Karpas-422 (cell line): ENCODE data around the gene TEX264. TPM values are rescaled to one million over a fixed set of nuclear protein-coding genes. Genes with fewer than 3 reads are reported as not detected.
A peak's percentile ranks its signal among the peaks of the same experiment; 100 is the strongest.
"Not testable (repeated sequence)": the region's sequence is repeated elsewhere in the genome, so short reads cannot be mapped to it uniquely, and the experiment has no call there.

Experiments used
- DNase-seq: peaks from one replicate; pipeline ENCODE4 v3.0.0-alpha.2; 2015
- H2AFZ ChIP-seq: fragments of 200-600 bp; sonication (generic); 2 replicates; pipeline ENCODE4 v1.6.1; 2014; ENCODE audit warnings: antibody characterized with exemption, low read length, mixed read lengths
- H3K27ac ChIP-seq: fragments of 200-600 bp; sonication (generic); 2 replicates; pipeline ENCODE4 v1.5.1; 2014; ENCODE audit warnings: mild to moderate bottlenecking, low read length, moderate library complexity
- H3K27me3 ChIP-seq: fragments of 200-600 bp; sonication (generic); 2 replicates; pipeline ENCODE4 v1.6.1; 2014; ENCODE audit warnings: low read length, mixed read lengths
- H3K36me3 ChIP-seq: fragments of 200-600 bp; sonication (generic); 2 replicates; pipeline ENCODE4 v1.6.1; 2014; ENCODE audit warnings: low read length, mixed read lengths; ENCODE audit not compliant: insufficient read depth
- H3K4me1 ChIP-seq: fragments of 200-600 bp; sonication (generic); 2 replicates; pipeline ENCODE4 v1.6.1; 2014; ENCODE audit warnings: mild to moderate bottlenecking, low read length, mixed read lengths
- H3K4me2 ChIP-seq: fragments of 200-600 bp; sonication (generic); 2 replicates; pipeline ENCODE4 v1.6.1; 2014; ENCODE audit warnings: low read length, low read depth, mild to moderate bottlenecking; ENCODE audit not compliant: poor library complexity, severe bottlenecking
- H3K4me3 ChIP-seq: fragments of 200-600 bp; sonication (generic); 2 replicates; pipeline ENCODE4 v1.5.1; 2014; ENCODE audit warnings: mild to moderate bottlenecking, antibody characterized with exemption, low read length, mixed read lengths
- H3K79me2 ChIP-seq: fragments of 200-600 bp; sonication (generic); 2 replicates; pipeline ENCODE4 v1.6.1; 2014; ENCODE audit warnings: mild to moderate bottlenecking, low read length, mixed read lengths
- H3K9ac ChIP-seq: fragments of 200-600 bp; sonication (generic); 2 replicates; pipeline ENCODE4 v1.6.0; 2014; ENCODE audit warnings: low read length
- H3K9me2 ChIP-seq: fragments of 200-600 bp; sonication (generic), shearing (Covaris generic); replicated peaks from 2 replicates; pipeline ENCODE4 v1.6.0; 2014; ENCODE audit warnings: mild to moderate bottlenecking, low read length, moderate library complexity; ENCODE audit not compliant: insufficient read depth
- H3K9me3 ChIP-seq: fragments of 300-700, 200-600 bp; sonication (generic); 2 replicates; pipeline ENCODE4 v1.6.1; 2014; ENCODE audit warnings: low read length, mixed read lengths
- H4K20me1 ChIP-seq: fragments of 200-600 bp; sonication (generic); 2 replicates; pipeline ENCODE4 v1.6.1; 2014; ENCODE audit warnings: mild to moderate bottlenecking, antibody characterized with exemption, low read length, low read depth; ENCODE audit not compliant: insufficient read depth
- small RNA-seq: library from RNA; depleted of rRNA; stranded (forward); fragments of <200 nt; gene quantifications from one replicate; pipeline ENCODE3, GENCODE V24; 2014
- total RNA-seq: library from RNA; depleted of rRNA; stranded (reverse); fragments of >200 nt; shearing (Covaris generic); gene quantifications from 2 replicates; pipeline ENCODE4 v1.2.3, GENCODE V29; 2014; ENCODE audit warnings: low replicate concordance; rRNA removed

TEX264 gene
- total RNA-seq, 1 experiment from 2014 or later, result 63.0 TPM

GRCh38 chr3:51742978-51743377, 71.9 kb downstream of the TEX264 start:
- not testable (repeated sequence) for H3K4me3 ChIP-seq, H3K27ac ChIP-seq, H3K4me1 ChIP-seq, H3K9me3 ChIP-seq, H4K20me1 ChIP-seq, H3K36me3 ChIP-seq, H3K9me2 ChIP-seq, H3K4me2 ChIP-seq, H3K9ac ChIP-seq, H3K27me3 ChIP-seq, H2AFZ ChIP-seq, H3K79me2 ChIP-seq
- peak; percentile 65 for DNase-seq

GRCh38 chr3:51747840-51748239, 76.8 kb downstream of the TEX264 start:
- no peaks in the 10 kb centered on the region for H3K27me3 ChIP-seq
- no peaks in the 10 kb centered on the region for H3K9me2 ChIP-seq
- H3K4me3 ChIP-seq, result no peak overlapping the region
- DNase-seq, result no peak
- no peaks in the 10 kb centered on the region for H3K79me2 ChIP-seq
- no peak overlapping the region for H2AFZ ChIP-seq
- H3K9ac ChIP-seq, result no peak overlapping the region
- no peaks in the 10 kb centered on the region for H3K4me1 ChIP-seq
- no peaks in the 10 kb centered on the region for H3K9me3 ChIP-seq
- H4K20me1 ChIP-seq, result no peaks in the 10 kb centered on the region
- no peak overlapping the region for H3K4me2 ChIP-seq
- H3K27ac ChIP-seq, result no peak overlapping the region
- H3K36me3 ChIP-seq, result no peaks in the 10 kb centered on the region

GRCh38 chr3:51748327-51748726, 77.3 kb downstream of the TEX264 start:
- Histone ChIP-seq H3K27me3 (no peaks in the 10 kb centered on the region), H3K79me2 (no peaks in the 10 kb centered on the region), H3K4me2 (no peak overlapping the region), H3K27ac (no peak overlapping the region), H3K36me3 (no peaks in the 10 kb centered on the region), H4K20me1 (no peaks in the 10 kb centered on the region), H3K9ac (no peak overlapping the region), H2AFZ (no peak overlapping the region), H3K9me2 (no peaks in the 10 kb centered on the region), H3K4me3 (no peak overlapping the region), H3K9me3 (no peaks in the 10 kb centered on the region), H3K4me1 (no peaks in the 10 kb centered on the region)
- no peak for DNase-seq

- Histone ChIP-seq H3K4me2 (no peak overlapping the region), H3K27me3 (no peaks in the 10 kb centered on the region), H3K9me3 (no peaks in the 10 kb centered on the region), H3K36me3 (no peaks in the 10 kb centered on the region), H3K4me3 (no peak overlapping the region), H3K9me2 (no peaks in the 10 kb centered on the region), H3K27ac (no peak overlapping the region), H3K9ac (no peak overlapping the region), H2AFZ (no peak overlapping the region), H3K4me1 (no peaks in the 10 kb centered on the region), H3K79me2 (no peaks in the 10 kb centered on the region), H4K20me1 (no peaks in the 10 kb centered on the region)
- no peak for DNase-seq
Observed at GRCh38 chr3:51750878-51751277, 79.8 kb downstream of the TEX264 start.

GRCh38 chr3:51751287-51751686, 80.2 kb downstream of the TEX264 start:
- Histone ChIP-seq H3K79me2 (no peaks in the 10 kb centered on the region), H3K9ac (no peak overlapping the region), H3K27me3 (no peaks in the 10 kb centered on the region), H3K4me1 (no peaks in the 10 kb centered on the region), H3K9me2 (no peaks in the 10 kb centered on the region), H3K36me3 (no peaks in the 10 kb centered on the region), H3K4me3 (no peak overlapping the region), H3K27ac (no peak overlapping the region), H2AFZ (no peak overlapping the region), H4K20me1 (no peaks in the 10 kb centered on the region), H3K9me3 (no peaks in the 10 kb centered on the region), H3K4me2 (no peak overlapping the region)
- no peak for DNase-seq

Small RNA genes lying within 50 kb of the gene (small RNA-seq; reads per million reads assigned to genes)
- gene RNA5SP132, result 367 reads per million, percentile 99 among the genes with 10 or more reads in this experiment

Other genes starting within 250 kb of the TEX264 start
- gene DCAF1, start 171.2 kb upstream of the TEX264 start, total RNA-seq, result 19.7 and 25.4 TPM in 2 replicates
- gene RAD54L2, start 132.5 kb upstream of the TEX264 start, total RNA-seq, result 15.2 and 17.6 TPM in 2 replicates
- gene GRM2, start 35.8 kb downstream of the TEX264 start, total RNA-seq, result 0.19 and 1.1 TPM in 2 replicates
- not detected in 2 replicates for gene IQCF6, start 108.0 kb downstream of the TEX264 start, total RNA-seq
- not detected in 2 replicates for gene IQCF2, start 190.4 kb downstream of the TEX264 start, total RNA-seq
- gene IQCF5, start 204.3 kb downstream of the TEX264 start, total RNA-seq, result not detected in 2 replicates
- gene IQCF1, start 232.1 kb downstream of the TEX264 start, total RNA-seq, result not detected in 2 replicates